ENCODE measurements around the gene SPCS2.
"Not testable (repeated sequence)": the region's sequence is repeated elsewhere in the genome, so short reads cannot be mapped to it uniquely, and the experiment has no call there.

The SPCS2 gene

DNA sequence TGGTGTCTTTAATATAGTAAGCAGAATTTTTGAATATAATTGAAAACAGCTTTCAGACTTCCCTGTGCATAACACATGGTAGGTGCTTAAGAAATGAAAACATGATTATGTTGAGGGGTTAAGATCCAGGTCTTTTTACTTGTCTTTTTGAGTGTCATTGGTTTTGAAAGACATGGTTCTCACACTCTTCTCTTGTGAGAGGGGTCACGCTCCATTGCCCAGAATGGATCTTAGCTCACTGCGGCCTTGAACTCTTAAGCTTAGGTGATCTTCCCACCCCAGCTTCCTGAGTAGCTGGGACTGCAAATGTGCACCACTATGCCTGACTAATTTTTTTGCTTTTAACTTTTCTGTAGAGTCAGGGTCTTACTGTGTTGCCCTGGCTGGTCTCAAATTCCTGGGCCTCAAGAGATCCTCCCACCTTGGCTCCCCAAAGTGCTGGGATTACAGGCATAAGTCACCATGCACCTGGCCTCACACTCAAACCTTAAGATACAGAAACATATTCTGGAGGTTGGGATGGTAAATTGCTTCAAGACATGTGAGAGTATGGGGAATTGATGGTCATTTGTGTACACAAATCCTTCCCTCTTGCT is 1.4 kb downstream of the SPCS2 start:
- DNase-seq (ENCODE audit: low spot score), result no peak

- DNase-seq (ENCODE audit: low spot score), result no peak
These were observed 2.2 kb downstream of the SPCS2 start for GRCh38 chr11:74951226-74951625.

GRCh38 chr11:74952752-74953151 is 3.7 kb downstream of the SPCS2 start:
- DNase-seq (ENCODE audit: low spot score), result no peak

DNA sequence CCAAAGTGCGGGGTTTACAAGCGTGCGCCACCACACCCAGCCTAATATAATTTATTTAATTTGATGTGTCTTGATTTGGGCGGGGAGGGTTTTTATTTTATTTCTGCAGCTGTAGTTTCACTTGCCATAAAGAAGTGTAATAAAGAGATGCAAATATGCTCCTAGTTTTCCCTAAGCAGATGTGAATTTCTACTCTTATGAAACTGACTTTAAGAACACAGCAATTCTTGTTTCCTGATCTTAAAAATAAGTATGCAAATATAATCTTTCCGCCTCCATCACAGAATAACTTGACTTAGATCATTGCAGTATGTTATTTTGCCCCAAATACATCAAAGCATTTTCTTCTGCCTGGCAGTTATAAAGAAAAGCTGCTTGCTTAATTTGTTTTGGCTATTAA is 4.4 kb downstream of the SPCS2 start:
- no peak for DNase-seq (ENCODE audit: low spot score)

DNA sequence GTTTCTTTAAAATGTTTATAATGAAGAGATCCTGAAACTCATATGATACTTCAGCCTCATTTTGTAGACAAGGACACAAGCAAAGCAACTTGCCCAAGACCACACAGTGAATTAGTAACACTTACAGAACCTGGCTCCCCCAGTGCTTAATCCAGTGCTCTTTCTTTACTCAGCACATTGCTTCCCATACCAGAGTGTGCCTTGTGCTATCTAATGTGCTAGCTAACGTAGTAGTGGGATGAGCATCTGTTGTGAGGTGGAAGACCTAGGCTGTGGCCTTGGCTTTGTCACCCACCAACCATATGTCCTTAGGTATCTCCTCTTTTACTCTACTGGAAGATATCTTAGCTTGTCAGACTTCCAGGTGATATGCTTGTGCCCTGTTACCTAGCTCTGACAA is 5.1 kb downstream of the SPCS2 start:
- DNase-seq (ENCODE audit: low spot score), result no peak

DNA sequence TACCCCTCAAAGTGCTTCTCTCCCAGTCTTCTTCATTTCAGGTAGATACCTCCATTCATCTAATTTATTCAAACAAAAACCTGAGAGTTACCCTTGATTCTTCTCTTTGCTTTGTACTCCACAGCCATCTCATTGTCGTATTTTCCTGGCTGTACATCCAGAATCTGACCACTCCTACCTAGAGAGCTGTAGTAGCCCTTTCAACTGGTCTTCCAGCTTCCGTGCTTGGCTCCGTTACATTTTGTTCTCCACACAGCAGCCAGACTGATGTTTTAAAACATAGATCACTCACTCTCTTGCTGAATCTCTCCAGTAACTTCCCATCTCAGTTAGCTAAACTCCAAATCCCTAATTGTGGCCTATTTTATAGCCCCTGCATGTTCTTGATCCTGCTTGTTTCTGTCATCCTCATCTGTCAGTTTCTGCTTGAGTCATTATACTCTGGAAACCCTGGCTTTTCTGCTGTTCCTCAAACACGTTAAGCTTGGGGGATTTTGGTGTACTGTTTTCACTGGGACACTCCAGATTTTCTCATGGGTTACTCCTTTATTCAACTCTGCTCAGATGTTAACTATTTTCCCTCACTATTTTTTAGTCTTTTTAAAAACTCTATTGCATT is 7.4 kb downstream of the SPCS2 start:
- DNase-seq (ENCODE audit: low spot score), result no peak

DNA sequence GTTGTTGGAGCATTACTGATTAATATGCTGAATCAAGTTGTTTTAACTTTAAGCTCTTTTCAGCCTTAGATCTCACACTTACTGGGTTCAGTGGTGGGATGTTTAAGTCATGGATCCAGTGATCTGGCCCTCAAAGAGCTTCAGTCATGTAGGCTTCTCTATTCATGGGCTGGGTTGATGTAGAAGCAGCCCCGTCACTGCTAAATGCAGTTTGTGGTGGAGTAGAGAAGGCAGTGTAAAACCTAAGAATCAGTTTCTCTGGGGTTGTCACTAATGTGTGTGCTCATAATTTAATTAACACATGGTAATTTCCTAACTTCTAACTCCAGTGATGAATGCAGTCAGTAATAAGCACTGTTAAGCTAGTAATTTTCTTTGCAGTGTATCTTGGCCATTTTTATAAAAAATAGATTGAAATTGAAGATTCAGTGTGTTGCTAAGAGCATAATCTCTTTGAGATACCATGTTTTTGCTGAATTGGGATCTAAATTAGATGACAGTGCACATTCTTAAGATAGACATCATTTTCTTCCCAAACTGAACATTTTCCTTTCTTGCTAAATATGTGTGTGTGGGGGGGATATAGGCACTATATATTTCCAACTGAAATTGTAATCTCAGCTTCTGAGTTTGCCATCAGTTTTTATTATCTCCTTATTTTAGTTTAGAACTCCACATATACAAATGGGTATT is 9.0 kb downstream of the SPCS2 start:
- DNase-seq (ENCODE audit: low spot score), result no peak

GRCh38 chr11:74960128-74960527 is 11.1 kb downstream of the SPCS2 start:
- DNase-seq (ENCODE audit: low spot score), result not testable (repeated sequence)

GRCh38 chr11:74966651-74967050 is 17.6 kb downstream of the SPCS2 start:
- no peak for DNase-seq (ENCODE audit: low spot score)

- no peak for DNase-seq (ENCODE audit: low spot score)
These were observed 21.9 kb downstream of the SPCS2 start for GRCh38 chr11:74970852-74971395.

DNA sequence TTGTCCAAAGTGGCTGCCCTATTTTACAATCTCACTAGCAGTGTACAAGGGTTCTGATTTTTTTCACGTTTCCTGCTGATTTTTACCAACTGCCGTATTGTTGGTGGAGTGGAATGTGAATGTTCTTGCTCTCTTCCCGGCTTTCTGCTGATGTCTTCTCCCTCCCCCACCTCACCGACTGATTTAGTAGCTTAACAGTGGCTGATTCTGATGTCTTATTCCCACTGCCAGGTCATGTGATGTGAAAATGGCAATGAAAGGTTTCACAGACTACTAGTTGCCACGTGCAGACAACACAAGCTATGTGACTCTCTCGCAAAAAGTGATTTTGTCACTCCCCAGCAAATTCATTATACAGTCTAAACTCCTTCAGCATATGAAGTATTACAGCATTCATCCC is 22.4 kb downstream of the SPCS2 start:
- DNase-seq (ENCODE audit: low spot score), result no peak

DNA sequence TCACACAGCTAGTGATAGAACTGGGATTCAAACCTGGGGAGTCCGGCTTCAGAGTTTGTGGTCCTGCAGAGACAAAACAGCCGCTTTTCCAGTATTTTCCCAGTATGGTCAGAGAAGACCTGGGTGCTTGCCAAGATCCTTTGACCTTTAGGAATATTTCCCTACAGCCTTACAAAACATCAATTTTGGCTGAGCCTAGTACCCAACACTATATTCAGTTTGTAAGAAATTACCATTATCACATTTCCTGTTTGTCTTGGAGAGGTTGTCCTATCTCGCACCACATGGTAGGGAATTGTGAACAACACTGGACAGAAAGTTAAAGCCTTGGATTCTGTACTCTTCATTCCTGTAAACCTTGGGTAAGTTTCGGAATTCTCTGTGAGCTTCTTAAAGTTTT is 29.0 kb downstream of the SPCS2 start:
- no peak for DNase-seq (ENCODE audit: low spot score)

GRCh38 chr11:74980634-74981033 is 31.6 kb downstream of the SPCS2 start:
- no peak for DNase-seq (ENCODE audit: low spot score)

DNA sequence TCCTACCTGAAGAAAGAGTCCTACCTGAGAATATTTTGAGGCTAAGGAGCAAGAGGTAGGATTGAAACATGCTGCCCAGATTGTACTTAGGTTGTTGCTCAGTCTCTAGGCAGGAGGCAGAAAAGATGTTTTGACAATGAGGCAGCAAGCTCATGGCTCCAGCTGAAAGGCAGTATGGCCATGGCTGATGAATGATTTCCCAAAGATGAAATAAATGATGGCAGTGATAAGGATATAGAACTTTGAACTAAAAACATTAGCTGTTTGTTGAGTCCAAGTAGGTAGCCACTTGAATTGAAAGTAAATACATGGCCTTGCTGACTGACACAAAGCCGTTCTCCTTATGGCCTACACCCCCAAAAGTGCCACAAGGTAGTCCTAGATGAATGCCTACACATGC is 32.8 kb downstream of the SPCS2 start:
- DNase-seq (ENCODE audit: low spot score), result no peak

GRCh38 chr11:74984070-74984469 is 35.0 kb downstream of the SPCS2 start:
- DNase-seq (ENCODE audit: low spot score), result no peak

GRCh38 chr11:74984730-74985129 is 35.7 kb downstream of the SPCS2 start:
- no peak for DNase-seq (ENCODE audit: low spot score)

DNA sequence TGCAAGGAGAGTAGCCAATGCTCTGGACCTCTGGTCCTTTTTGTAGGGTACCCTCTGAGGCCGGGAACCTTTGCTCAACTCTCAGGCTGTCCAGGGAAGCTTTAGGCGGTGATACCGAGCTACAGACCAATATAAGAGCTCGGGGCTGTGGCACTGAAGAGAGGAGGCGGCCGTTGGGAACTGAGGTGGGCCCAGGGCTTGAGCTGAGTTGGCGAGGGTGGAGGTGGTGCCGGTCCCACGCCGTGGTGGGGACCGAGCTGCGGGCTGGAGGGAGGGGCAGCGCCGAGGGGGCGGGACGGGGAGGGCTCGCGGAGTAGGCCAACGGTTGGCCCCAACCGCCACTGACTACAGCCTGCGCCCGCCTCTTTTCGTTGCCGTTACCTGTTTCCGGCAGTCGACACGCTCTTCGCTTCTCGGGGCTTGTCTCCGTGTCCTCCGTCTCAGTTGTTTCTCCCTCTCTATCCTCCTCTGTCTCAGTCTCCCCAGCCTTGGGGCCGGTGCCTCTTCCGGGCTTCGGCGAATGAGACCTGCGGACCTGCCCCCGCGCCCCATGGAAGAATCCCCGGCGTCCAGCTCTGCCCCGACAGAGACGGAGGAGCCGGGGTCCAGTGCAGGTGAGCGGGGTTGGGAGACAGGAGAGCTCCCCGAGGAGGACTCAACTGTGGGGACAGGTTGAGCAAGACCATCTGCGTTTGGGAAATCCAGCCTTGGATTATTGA is 39.6 kb downstream of the SPCS2 start, which contains the start of gene NEU3:
NEU3 (plus strand) TSS at position 393 of the 719 bp plus-strand sequence; CDS start at position 521, 128 bp downstream.
- peak; percentile 81 for DNase-seq (ENCODE audit: low spot score)

DNA sequence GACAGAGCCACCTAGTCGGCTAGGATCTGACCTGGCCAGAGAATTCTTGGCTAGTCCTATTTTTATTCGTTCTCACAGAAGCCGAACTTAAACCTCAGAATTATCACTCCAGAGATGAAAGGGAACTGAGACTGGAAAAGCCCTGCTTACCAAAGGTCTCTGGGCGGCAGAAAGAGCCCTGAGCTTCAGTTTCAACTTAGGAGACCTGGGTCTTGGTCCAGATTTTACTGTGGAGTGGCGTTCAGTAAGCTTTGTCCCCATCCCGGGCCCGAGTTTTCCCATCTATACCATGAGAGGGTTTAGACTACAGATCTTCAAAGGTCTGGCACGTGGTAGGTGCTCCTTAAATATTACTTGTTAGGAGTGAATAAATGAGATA is 40.2 kb downstream of the SPCS2 start:
- DNase-seq (ENCODE audit: low spot score), result no peak

GRCh38 chr11:74990150-74990549 is 41.1 kb downstream of the SPCS2 start:
- not testable (repeated sequence) for DNase-seq (ENCODE audit: low spot score)

GRCh38 chr11:74990941-74991340 is 41.9 kb downstream of the SPCS2 start:
- no peak for DNase-seq (ENCODE audit: low spot score)

- DNase-seq (ENCODE audit: low spot score), result no peak
These were observed 43.8 kb downstream of the SPCS2 start for GRCh38 chr11:74992852-74993251.

GRCh38 chr11:75000975-75001354 is 51.9 kb downstream of the SPCS2 start:
- no peak for DNase-seq (ENCODE audit: low spot score)

DNA sequence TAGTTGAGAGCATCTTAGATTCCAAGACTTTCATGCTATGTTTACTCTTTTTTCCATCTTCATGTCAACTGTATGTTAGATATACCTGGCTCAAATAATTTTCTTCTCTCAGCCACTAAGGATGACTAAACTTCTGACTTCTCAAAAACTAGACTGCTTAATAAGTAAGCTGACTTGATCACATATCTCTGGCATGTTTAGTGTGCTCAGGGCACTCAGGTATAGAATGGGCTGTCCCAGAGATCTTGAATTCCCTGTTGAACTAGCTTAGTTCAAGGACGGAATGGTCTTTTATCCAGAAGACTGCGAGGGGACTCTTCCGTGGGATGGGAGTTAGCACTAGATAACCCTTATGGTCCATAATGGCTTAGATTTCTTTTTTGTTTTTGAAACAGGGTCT is 52.6 kb downstream of the SPCS2 start:
- DNase-seq (ENCODE audit: low spot score), result no peak

Measured in CD4-positive, alpha-beta T cell treated with Interleukin-2 at 100 ng/mL for 4 hours (primary cell).